Right atrium auricular region (tissue), 2 donors: ENCODE data around the gene ZNF527. TPM values are rescaled to one million over a fixed set of nuclear protein-coding genes. Genes with fewer than 3 reads are reported as not detected.

Experiments
- DNase-seq: peaks from one replicate; pipeline ENCODE4 v3.0.0-alpha.2; 2019; ENCODE audit warnings: low spot score
- H3K27ac ChIP-seq, 2 donors: fragments of 200-600 bp; sonication (generic); 1 replicate in 1 of 2; 2 replicates in 1 of 2; pipeline ENCODE4 v1.5.1; 2016 to 2019
- H3K27me3 ChIP-seq, 2 donors: fragments of 200-600 bp; sonication (generic); one replicate each; pipeline versions ENCODE4 v1.5.1 to v1.6.0; 2017 to 2019
- H3K36me3 ChIP-seq: fragments of 200-600 bp; sonication (generic); one replicate; pipeline ENCODE4 v1.5.1; 2016
- H3K4me1 ChIP-seq, 2 donors: fragments of 200-600 bp; sonication (generic); one replicate each; pipeline versions ENCODE4 v1.5.1 to v1.6.0; 2017 to 2019
- H3K4me3 ChIP-seq, 2 donors: fragments of 200-600 bp; sonication (generic); 1 replicate in 1 of 2; 2 replicates in 1 of 2; pipeline ENCODE4 v1.5.1; 2017 to 2019; ENCODE audit warnings: mild to moderate bottlenecking in 1 of 2, moderate library complexity in 1 of 2
- H3K9me3 ChIP-seq, 2 donors: fragments of 200-600 bp; sonication (generic); one replicate each; pipeline ENCODE4 v1.5.1; 2019
- CTCF ChIP-seq, 2 donors: fragments of 200-600 bp; sonication (generic); IDR thresholded peaks; one replicate each; pipeline ENCODE4 v1.5.1; 2019; ENCODE audit warnings: antibody characterized with exemption in 2 of 2
- total RNA-seq, 2 donors: library from RNA; depleted of rRNA; stranded (reverse); fragments of >200 nt; gene quantifications; one replicate each; pipeline ENCODE4 v1.1.0, GENCODE V29; 2016

Gene ZNF527
- total RNA-seq, 2 donors from 2014 or later: 6.9 to 7.3 TPM

DNA sequence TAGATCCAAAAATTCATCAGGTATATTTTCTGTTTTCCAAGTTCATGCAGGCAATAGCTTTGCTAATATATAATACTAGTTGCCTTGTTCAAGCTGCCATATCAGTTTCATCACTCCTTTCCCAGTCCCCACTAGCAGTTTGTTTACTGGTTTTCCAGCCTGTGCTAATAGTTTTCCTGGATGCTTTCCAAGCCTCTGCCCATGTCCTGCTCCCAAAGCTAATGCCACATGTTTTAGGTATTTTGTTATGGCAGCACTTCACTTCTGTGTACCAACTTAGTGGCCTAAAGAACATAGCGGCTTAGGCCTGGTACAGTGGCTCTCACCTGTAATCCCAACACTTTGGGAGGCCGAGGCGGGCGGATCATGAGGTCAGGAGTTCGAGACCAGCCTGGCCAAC, 28.1 kb upstream of the ZNF527 start:
- H3K27me3 ChIP-seq: no peaks in the 10 kb centered on the region
- H3K9me3 ChIP-seq: no peaks in the 10 kb centered on the region
- no peak for TF ChIP-seq CTCF (IDR thresholded peaks at IDR 0.05)
- peaks cover 0 to 14% of the 10 kb centered on the region in 2 donors for H3K4me1 ChIP-seq
- no peak overlapping the region for H3K27ac ChIP-seq
- H3K4me3 ChIP-seq: no peak overlapping the region
- peaks cover 32% of the 10 kb centered on the region for H3K36me3 ChIP-seq
- no peak for DNase-seq

DNA sequence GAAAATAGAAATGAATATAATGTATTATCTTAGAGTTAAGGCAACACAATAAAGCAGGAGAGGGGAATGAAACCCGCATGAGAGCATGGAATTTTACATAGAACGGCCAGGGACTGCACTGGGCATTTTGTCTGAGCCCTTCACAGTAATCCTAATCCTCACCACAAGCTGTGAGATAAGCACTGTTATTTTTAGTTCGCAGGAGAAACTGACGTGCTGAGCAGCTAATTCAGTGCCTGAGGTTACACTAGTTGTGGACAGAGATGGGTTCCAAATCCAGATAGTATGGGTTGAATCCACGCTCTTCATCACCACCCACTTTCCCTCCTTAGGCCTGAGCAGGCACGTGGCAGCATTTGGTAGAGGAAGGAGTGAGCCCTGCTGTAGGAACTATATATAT, 24.8 kb upstream of the ZNF527 start:
- H3K4me1 ChIP-seq: no peaks in the 10 kb centered on the region
- H3K9me3 ChIP-seq: no peaks in the 10 kb centered on the region
- no peak for TF ChIP-seq CTCF (IDR thresholded peaks at IDR 0.05)
- H3K4me3 ChIP-seq: no peak overlapping the region
- no peaks in the 10 kb centered on the region for H3K27me3 ChIP-seq
- no peak for DNase-seq
- peak overlapping the region; percentile 29 to 36 for H3K27ac ChIP-seq
- H3K36me3 ChIP-seq: peaks cover 47% of the 10 kb centered on the region

DNA sequence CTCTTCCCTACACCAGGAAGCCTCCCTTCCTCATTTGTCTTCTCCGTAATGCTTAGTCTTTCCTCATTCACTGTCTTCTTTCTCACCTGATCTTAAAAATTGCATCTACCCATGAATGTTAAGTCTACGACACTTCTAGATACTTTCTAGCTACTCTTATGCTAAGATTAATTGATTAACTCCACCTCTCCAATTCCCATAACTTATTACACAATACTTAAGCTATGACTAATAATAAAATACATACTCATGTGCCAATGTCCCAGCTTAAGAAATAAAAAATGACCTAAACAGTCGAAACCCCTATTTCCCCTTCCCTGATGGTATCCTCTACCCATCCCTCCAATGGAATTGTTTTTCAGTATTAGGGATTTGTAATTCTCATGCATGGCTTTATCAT, 22.8 kb upstream of the ZNF527 start:
- no peaks in the 10 kb centered on the region for H3K9me3 ChIP-seq
- H3K4me1 ChIP-seq: no peaks in the 10 kb centered on the region
- peaks cover 53% of the 10 kb centered on the region for H3K36me3 ChIP-seq
- no peak for DNase-seq
- no peaks in the 10 kb centered on the region for H3K27me3 ChIP-seq
- H3K27ac ChIP-seq: no peak overlapping the region
- no peak overlapping the region for H3K4me3 ChIP-seq
- TF ChIP-seq CTCF (IDR thresholded peaks at IDR 0.05): no peak

DNA sequence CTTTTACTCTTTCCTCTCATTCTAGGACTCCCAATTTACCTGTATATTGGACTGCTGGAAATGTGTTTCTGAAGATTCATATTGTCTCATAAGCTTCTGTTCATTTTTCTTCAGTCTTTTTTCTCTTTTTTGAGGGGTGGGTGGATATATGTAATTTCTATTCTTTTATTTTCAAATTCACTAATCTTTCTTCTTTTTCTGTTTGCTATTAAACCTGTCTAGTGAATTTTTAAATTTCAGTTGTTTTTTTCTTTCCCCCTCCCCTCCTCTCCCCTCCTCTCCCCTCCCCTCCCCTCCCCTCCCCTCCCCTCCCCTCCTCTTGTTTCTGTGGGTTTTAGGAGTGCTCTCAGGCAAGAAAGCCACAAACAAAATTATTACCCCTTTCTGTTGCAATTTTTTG, 16.9 kb upstream of the ZNF527 start:
- H3K9me3 ChIP-seq: no peaks in the 10 kb centered on the region
- no peak overlapping the region for H3K4me3 ChIP-seq
- TF ChIP-seq CTCF (IDR thresholded peaks at IDR 0.05): no peak
- peaks cover 38% of the 10 kb centered on the region for H3K36me3 ChIP-seq
- H3K27me3 ChIP-seq: no peaks in the 10 kb centered on the region
- H3K4me1 ChIP-seq: no peaks in the 10 kb centered on the region
- no peak for DNase-seq
- H3K27ac ChIP-seq: no peak overlapping the region

DNA sequence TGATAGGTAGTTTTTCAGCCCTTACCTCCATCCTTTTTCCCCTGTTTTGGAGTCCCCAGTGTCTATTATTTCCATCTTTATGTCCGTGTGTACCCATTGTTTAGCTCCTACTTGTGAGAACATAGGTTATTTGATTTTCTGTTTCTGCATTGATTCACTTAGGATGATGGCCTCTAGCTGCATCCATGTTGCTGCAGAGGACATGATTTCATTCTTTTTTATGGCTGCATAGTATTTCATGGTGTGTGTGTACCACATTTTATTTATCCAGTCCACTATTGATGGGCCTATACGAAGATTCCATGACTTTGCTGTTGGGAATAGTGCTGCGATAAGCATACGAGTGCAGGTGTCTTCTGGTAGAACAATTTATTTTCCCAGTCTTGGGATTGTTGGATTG, 15.0 kb upstream of the ZNF527 start:
- TF ChIP-seq CTCF (IDR thresholded peaks at IDR 0.05): no peak
- Histone ChIP-seq H3K4me3 (no peak overlapping the region), H3K4me1 (no peaks in the 10 kb centered on the region), H3K27ac (no peak overlapping the region), H3K27me3 (no peaks in the 10 kb centered on the region), H3K36me3 (peaks cover 55% of the 10 kb centered on the region), H3K9me3 (no peaks in the 10 kb centered on the region)
- DNase-seq: no peak

GRCh38 chr19:37361994-37362393, 8.9 kb upstream of the ZNF527 start:
- Histone ChIP-seq H3K4me1 (no peaks in the 10 kb centered on the region), H3K27me3 (no peaks in the 10 kb centered on the region), H3K4me3 (no peak overlapping the region), H3K27ac (no peak overlapping the region), H3K9me3 (peaks cover 0 to 11% of the 10 kb centered on the region in 2 donors), H3K36me3 (peaks cover 56% of the 10 kb centered on the region)
- no peak for DNase-seq
- TF ChIP-seq CTCF (IDR thresholded peaks at IDR 0.05): no peak
